K562 (cell line): Measurements from ENCODE around the gene GNAL. TPM values are rescaled to one million over a fixed set of nuclear protein-coding genes. Genes with fewer than 3 reads are reported as not detected.

Experiments used
- ATAC-seq: fragments of 200-7000 bp; cut with Tn5 transposase; 3 replicates; pipeline ENCODE4 v1.9.1; 2020; ENCODE audit warnings: moderate library complexity
- BruUV-seq: library from RNA; stranded (reverse); fragments of 400-500 nt; replicated peaks from 2 replicates; lab custom pipeline; 2021; lab: Mats Ljungman, UMichigan
- CTCF ChIA-PET: fragments of 300-600 bp; formaldehyde crosslinking; extraction: SDS; loops from one replicate; lab custom pipeline; 2021; ENCODE audit warnings: low intra/inter-chr PET ratio; lab: Yijun Ruan, JAX
- POLR2A ChIA-PET: fragments of 300-600, 350-650 bp; sonication (Branson Sonifier 250); formaldehyde crosslinking; extraction: SDS; loops from one replicate; lab custom pipeline; 2021; ENCODE audit warnings: antibody characterized with exemption, inconsistent platforms; lab: Yijun Ruan, JAX
- DNase-seq, 4 experiments: peaks; one replicate each; pipeline versions ENCODE4 v3.0.0 to v3.0.0-alpha.2; 2011 to 2018; ENCODE audit warnings: low spot score in 3 of 4, mixed read lengths in 3 of 4; ENCODE audit errors: extremely low read depth in 1 of 4
- FAIRE-seq: peaks from 2 replicates; lab custom pipeline; 2011; peaks lifted over from hg19 to GRCh38; lab: Jason Lieb, UNC
- H2AFZ ChIP-seq: 2 replicates; pipeline ENCODE4 v1.6.0; 2011; ENCODE audit warnings: low read depth, low read length, control low read depth, inconsistent platforms
- H3K27ac ChIP-seq: fragments of 200-600 bp; 3 replicates; pipeline ENCODE4 v1.8.0; 2011; ENCODE audit warnings: low read depth, mild to moderate bottlenecking, control low read depth, inconsistent platforms, low read length, moderate library complexity, mixed read lengths; ENCODE audit errors: extremely low read depth
- H3K27me3 ChIP-seq, 2 experiments: fragments of 300-600 bp in 1 of 2; 2 replicates in 1 of 2; 3 replicates in 1 of 2; pipeline versions ENCODE4 v1.6.0 to v1.8.0; 2011; ENCODE audit warnings: inconsistent platforms in 2 of 2, low read length in 2 of 2, mild to moderate bottlenecking in 1 of 2, mixed read lengths in 1 of 2, moderate library complexity in 1 of 2; ENCODE audit not compliant: control insufficient read depth in 2 of 2, insufficient read depth in 2 of 2
- H3K36me3 ChIP-seq: fragments of 300-600 bp; 3 replicates; pipeline ENCODE4 v1.8.0; 2011; ENCODE audit warnings: mild to moderate bottlenecking, low read length, inconsistent platforms; ENCODE audit not compliant: control insufficient read depth, insufficient read depth
- H3K4me1 ChIP-seq, 2 experiments: fragments of 200-600 bp in 1 of 2; replicated peaks in 1 of 2; 2 replicates in 1 of 2; 3 replicates in 1 of 2; pipeline versions ENCODE4 v1.5.1 to v1.8.0; 2011; ENCODE audit warnings: inconsistent platforms in 2 of 2, low read length in 2 of 2, mild to moderate bottlenecking in 1 of 2, mixed read lengths in 1 of 2, moderate library complexity in 1 of 2; ENCODE audit not compliant: control insufficient read depth in 2 of 2, insufficient read depth in 2 of 2
- H3K4me2 ChIP-seq: 2 replicates; pipeline ENCODE4 v1.6.1; 2011; ENCODE audit warnings: low read length, control low read depth, inconsistent platforms, mixed read lengths; ENCODE audit not compliant: insufficient read depth
- H3K4me3 ChIP-seq: fragments of 200-600 bp; sonication (generic), shearing (Covaris generic); 2 replicates; pipeline ENCODE4 v1.5.1; 2016; ENCODE audit warnings: control low read depth, inconsistent platforms
- H3K79me2 ChIP-seq: fragments of 200-600 bp; 3 replicates; pipeline ENCODE4 v1.8.0; 2011; ENCODE audit warnings: low read length, inconsistent platforms; ENCODE audit not compliant: control insufficient read depth, insufficient read depth
- H3K9ac ChIP-seq, 2 experiments: 2 replicates each; pipeline versions ENCODE4 v1.6.0 to v1.6.1; 2011; ENCODE audit warnings: low read depth in 2 of 2, low read length in 2 of 2, control low read depth in 1 of 2, inconsistent platforms in 1 of 2, mild to moderate bottlenecking in 1 of 2, mixed read lengths in 1 of 2; ENCODE audit not compliant: insufficient read depth in 1 of 2
- H3K9me1 ChIP-seq: one replicate; pipeline ENCODE4 v1.6.0; 2011; ENCODE audit warnings: inconsistent platforms, mild to moderate bottlenecking, low read length, moderate library complexity; ENCODE audit not compliant: control insufficient read depth, insufficient read depth
- H3K9me3 ChIP-seq: replicated peaks from 2 replicates; pipeline ENCODE4 v1.5.1; 2011; ENCODE audit warnings: low read depth, low read length, inconsistent platforms; ENCODE audit not compliant: control insufficient read depth, insufficient read depth
- H4K20me1 ChIP-seq: replicated peaks from 2 replicates; pipeline ENCODE4 v1.6.1; 2011; ENCODE audit warnings: low read length, inconsistent platforms, mixed read lengths; ENCODE audit not compliant: control insufficient read depth, insufficient read depth
- DNMT1 ChIP-seq: fragments of 450-650 bp; IDR thresholded peaks from 2 replicates; pipeline ENCODE4 v1.6.1; 2016; ENCODE audit warnings: antibody characterized with exemption, mild to moderate bottlenecking
- ELF4 ChIP-seq: fragments of 450-650 bp; formaldehyde crosslinking; IDR thresholded peaks from 2 replicates; pipeline ENCODE4 v1.4.0; 2022; ENCODE audit warnings: missing genetic modification characterization
- FOS ChIP-seq: IDR thresholded peaks from 3 replicates; pipeline ENCODE4 v1.6.1; 2011; ENCODE audit not compliant: insufficient read length; ENCODE audit errors: extremely low read depth
- HMGN3 ChIP-seq: IDR thresholded peaks from 2 replicates; pipeline ENCODE4 v1.6.1; 2011; ENCODE audit warnings: borderline replicate concordance, low read depth, mild to moderate bottlenecking, mixed read lengths, low read length; ENCODE audit not compliant: insufficient read length; ENCODE audit errors: extremely low read depth
- SETDB1 ChIP-seq: IDR thresholded peaks from one replicate; pipeline ENCODE4 v1.6.1; 2012; ENCODE audit warnings: low read length, control low read depth, inconsistent platforms
- SNIP1 ChIP-seq: fragments of 450-650 bp; IDR thresholded peaks from 2 replicates; pipeline ENCODE4 v1.7.1; 2017; ENCODE audit warnings: low read depth, mild to moderate bottlenecking
- SREBF1 ChIP-seq: fragments of 150-350 bp; IDR thresholded peaks from 2 replicates; pipeline ENCODE4 v1.6.1; 2014; ENCODE audit warnings: antibody characterized with exemption, low read depth, low read length, borderline replicate concordance
- TBP ChIP-seq: optimal IDR thresholded peaks from 2 replicates; pipeline ENCODE3; 2011; ENCODE audit warnings: low read depth, low read length, improper control_type of control experiment
- ZNF668 ChIP-seq: fragments of 250-450 bp; sonication (Bioruptor Pico); IDR thresholded peaks from 2 replicates; pipeline ENCODE4 v1.8.0; 2022; ENCODE audit warnings: mild to moderate bottlenecking, inconsistent platforms
- ZNF707 ChIP-seq: fragments of 250-450 bp; sonication (Bioruptor Pico); conservative IDR thresholded peaks from 2 replicates; pipeline ENCODE4 v1.8.0; 2022; ENCODE audit warnings: inconsistent platforms, mild to moderate bottlenecking, moderate library complexity
- WGBS: fragments of 100-300 bp; shearing (Covaris generic); methylation state at CpG from one replicate; pipeline ENCODE4 v1.1.6; 2016; ENCODE audit warnings: low coverage, mixed read lengths; ENCODE audit not compliant: insufficient coverage; ENCODE audit errors: missing lambda C conversion rate; 5-methylcytosine and 5-hydroxymethylcytosine counted together
- in situ Hi-C: fragments of 300-500 bp; cut with MboI; formaldehyde crosslinking; loops from 4 replicates; pipeline ENCODE4 v1.15.0; 2018; ENCODE audit warnings: inconsistent platforms, mixed read lengths
- intact Hi-C: fragments of 100-400 bp; cut with micrococcal nuclease; formaldehyde crosslinking; loops from 2 replicates; pipeline ENCODE4 v1.14.2; 2022
- polyA plus RNA-seq, 8 experiments: library from polyadenylated mRNA; depleted of rRNA in 4 of 8; stranded (reverse) in 5 of 8; unstranded in 3 of 8; fragments of >200 nt; fragmentation: Nextera tagmentation in 2 of 8; fragmentation: Illumina TruSeq in 1 of 8; extraction: Ambion mirVana in 2 of 8; extraction: Trizol in 1 of 8; gene quantifications; 2 replicates each; pipeline versions ENCODE4 v1.2.1 to v1.2.3, GENCODE V29; 2011 to 2014; ENCODE audit warnings: inconsistent platforms in 1 of 8, missing spikeins in 1 of 8
- total RNA-seq, 7 experiments: library from RNA; depleted of rRNA in 6 of 7; stranded (reverse); fragments of >200 nt in 6 of 7; fragmentation: Illumina TruSeq in 2 of 7; extraction: Trizol in 2 of 7; gene quantifications; 2 replicates each; pipeline versions ENCODE4 v1.2.1 to v1.2.3, GENCODE V29; 2011 to 2021; ENCODE audit warnings: low replicate concordance in 1 of 7
- TF ChIP-seq, protein P1 (sequence below): fragments of 250-450 bp; sonication (Bioruptor Pico); IDR thresholded peaks from 2 replicates; pipeline ENCODE4 v1.4.0; 2020; ENCODE audit warnings: mild to moderate bottlenecking
- TF ChIP-seq, protein P2 (sequence below): fragments of 450-650 bp; IDR thresholded peaks from 2 replicates; pipeline ENCODE4 v1.6.1; 2017; ENCODE audit warnings: mild to moderate bottlenecking, moderate library complexity
- TF ChIP-seq, protein P3 (sequence below): fragments of 150-350 bp; IDR thresholded peaks from 2 replicates; pipeline ENCODE4 v1.6.1; 2014; ENCODE audit warnings: low read depth, mild to moderate bottlenecking, low read length, borderline replicate concordance
- TF ChIP-seq, protein P4 (sequence below): sonication (generic); formaldehyde crosslinking; IDR thresholded peaks from 2 replicates; pipeline ENCODE4 v1.8.0; 2022; ENCODE audit warnings: mild to moderate bottlenecking, missing genetic modification reagents

GNAL gene
- total and polyA plus RNA-seq, 9 of the 15 experiments (the other 6 are each of a cell fraction or from before 2014, with no cell fraction given): under 0.01 to 0.10 (median 0.01) TPM; not detected in 5

DNA sequence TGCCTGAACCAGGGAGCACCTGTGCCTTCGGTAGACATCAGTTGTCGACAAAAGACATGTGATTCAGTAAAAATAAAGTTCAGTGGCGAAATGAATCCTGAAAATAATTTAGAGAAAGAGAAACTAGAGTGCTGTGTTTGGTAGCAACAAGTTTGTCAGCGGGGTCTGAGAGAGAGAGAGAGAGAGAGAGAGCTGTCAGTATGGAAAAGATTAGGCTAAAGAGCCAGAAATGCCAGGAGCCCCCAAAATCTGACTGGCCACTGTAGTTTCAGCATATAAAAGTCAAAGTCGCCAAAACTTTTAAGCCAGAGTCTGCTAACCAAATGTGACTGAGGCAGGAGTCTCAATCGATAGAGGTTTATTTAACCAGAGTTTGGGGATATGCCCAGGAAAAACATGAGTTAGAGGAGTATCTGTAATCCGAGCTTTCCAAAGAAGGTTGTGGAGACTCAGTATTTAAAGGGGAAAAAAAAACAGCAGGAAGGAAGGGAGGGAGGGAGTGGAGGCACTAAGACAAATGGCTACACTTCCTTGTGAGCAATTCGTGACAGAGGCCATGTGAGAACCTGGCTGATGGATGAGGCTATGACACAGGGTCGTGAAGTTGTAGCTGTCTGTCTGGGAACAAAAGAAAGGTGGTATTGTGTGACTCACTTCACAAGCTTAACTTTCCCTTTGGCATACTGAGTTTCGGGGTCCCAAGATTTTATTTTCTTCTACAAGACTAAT is 20.5 kb upstream of the GNAL start:
- ATAC-seq: no peak
- Histone ChIP-seq H3K9me3 (no peaks in the 10 kb centered on the region), H3K9me1 (no peaks in the 10 kb centered on the region), H2AFZ (no peak overlapping the region), H3K4me1 (no peaks in the 10 kb centered on the region), H3K27ac (no peak overlapping the region), H4K20me1 (no peaks in the 10 kb centered on the region), H3K79me2 (no peaks in the 10 kb centered on the region), H3K4me3 (no peak overlapping the region), H3K27me3 (peaks cover 20 to 40% of the 10 kb centered on the region in 2 experiments; a peak in 4 of 5 replicates), H3K36me3 (no peaks in the 10 kb centered on the region), H3K9ac (no peak overlapping the region), H3K4me2 (no peak overlapping the region)
- FAIRE-seq: no peak
- in situ Hi-C loops (no loop called here), intact Hi-C loops (no loop called here)
- no peak for DNase-seq
- CTCF ChIA-PET: no interaction called here
- under 1% methylated on average over 10 of the region's 10 CpGs for WGBS
- POLR2A ChIA-PET: no interaction called here
- BruUV-seq: no TSS peak
- TF ChIP-seq SNIP1: no peak
- TF ChIP-seq ELF4 (CRISPR knock-in tag): no peak
- no peak for TF ChIP-seq SREBF1
- TF ChIP-seq SETDB1: no peak
- no peak for TF ChIP-seq ZNF668 (CRISPR knock-in tag)
- TF ChIP-seq, protein P1, sequence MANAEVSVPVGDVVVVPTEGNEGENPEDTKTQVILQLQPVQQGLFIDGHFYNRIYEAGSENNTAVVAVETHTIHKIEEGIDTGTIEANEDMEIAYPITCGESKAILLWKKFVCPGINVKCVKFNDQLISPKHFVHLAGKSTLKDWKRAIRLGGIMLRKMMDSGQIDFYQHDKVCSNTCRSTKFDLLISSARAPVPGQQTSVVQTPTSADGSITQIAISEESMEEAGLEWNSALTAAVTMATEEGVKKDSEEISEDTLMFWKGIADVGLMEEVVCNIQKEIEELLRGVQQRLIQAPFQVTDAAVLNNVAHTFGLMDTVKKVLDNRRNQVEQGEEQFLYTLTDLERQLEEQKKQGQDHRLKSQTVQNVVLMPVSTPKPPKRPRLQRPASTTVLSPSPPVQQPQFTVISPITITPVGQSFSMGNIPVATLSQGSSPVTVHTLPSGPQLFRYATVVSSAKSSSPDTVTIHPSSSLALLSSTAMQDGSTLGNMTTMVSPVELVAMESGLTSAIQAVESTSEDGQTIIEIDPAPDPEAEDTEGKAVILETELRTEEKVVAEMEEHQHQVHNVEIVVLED (CRISPR knock-in tag): no peak
- no peak for TF ChIP-seq DNMT1
- TF ChIP-seq, protein P2, sequence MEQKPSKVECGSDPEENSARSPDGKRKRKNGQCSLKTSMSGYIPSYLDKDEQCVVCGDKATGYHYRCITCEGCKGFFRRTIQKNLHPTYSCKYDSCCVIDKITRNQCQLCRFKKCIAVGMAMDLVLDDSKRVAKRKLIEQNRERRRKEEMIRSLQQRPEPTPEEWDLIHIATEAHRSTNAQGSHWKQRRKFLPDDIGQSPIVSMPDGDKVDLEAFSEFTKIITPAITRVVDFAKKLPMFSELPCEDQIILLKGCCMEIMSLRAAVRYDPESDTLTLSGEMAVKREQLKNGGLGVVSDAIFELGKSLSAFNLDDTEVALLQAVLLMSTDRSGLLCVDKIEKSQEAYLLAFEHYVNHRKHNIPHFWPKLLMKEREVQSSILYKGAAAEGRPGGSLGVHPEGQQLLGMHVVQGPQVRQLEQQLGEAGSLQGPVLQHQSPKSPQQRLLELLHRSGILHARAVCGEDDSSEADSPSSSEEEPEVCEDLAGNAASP: no peak
- TF ChIP-seq, protein P3, sequence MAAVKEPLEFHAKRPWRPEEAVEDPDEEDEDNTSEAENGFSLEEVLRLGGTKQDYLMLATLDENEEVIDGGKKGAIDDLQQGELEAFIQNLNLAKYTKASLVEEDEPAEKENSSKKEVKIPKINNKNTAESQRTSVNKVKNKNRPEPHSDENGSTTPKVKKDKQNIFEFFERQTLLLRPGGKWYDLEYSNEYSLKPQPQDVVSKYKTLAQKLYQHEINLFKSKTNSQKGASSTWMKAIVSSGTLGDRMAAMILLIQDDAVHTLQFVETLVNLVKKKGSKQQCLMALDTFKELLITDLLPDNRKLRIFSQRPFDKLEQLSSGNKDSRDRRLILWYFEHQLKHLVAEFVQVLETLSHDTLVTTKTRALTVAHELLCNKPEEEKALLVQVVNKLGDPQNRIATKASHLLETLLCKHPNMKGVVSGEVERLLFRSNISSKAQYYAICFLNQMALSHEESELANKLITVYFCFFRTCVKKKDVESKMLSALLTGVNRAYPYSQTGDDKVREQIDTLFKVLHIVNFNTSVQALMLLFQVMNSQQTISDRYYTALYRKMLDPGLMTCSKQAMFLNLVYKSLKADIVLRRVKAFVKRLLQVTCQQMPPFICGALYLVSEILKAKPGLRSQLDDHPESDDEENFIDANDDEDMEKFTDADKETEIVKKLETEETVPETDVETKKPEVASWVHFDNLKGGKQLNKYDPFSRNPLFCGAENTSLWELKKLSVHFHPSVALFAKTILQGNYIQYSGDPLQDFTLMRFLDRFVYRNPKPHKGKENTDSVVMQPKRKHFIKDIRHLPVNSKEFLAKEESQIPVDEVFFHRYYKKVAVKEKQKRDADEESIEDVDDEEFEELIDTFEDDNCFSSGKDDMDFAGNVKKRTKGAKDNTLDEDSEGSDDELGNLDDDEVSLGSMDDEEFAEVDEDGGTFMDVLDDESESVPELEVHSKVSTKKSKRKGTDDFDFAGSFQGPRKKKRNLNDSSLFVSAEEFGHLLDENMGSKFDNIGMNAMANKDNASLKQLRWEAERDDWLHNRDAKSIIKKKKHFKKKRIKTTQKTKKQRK: no peak
- no peak for TF ChIP-seq HMGN3
- TF ChIP-seq FOS: no peak
- TF ChIP-seq ZNF707: no peak
- TF ChIP-seq, protein P4, sequence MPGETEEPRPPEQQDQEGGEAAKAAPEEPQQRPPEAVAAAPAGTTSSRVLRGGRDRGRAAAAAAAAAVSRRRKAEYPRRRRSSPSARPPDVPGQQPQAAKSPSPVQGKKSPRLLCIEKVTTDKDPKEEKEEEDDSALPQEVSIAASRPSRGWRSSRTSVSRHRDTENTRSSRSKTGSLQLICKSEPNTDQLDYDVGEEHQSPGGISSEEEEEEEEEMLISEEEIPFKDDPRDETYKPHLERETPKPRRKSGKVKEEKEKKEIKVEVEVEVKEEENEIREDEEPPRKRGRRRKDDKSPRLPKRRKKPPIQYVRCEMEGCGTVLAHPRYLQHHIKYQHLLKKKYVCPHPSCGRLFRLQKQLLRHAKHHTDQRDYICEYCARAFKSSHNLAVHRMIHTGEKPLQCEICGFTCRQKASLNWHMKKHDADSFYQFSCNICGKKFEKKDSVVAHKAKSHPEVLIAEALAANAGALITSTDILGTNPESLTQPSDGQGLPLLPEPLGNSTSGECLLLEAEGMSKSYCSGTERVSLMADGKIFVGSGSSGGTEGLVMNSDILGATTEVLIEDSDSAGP (CRISPR knock-in tag): no peak
- no peak for TF ChIP-seq TBP
